SK-N-SH treated with all-trans-retinoic acid at 6 μM for 48 hours (cell line): Measurements from ENCODE around the gene COL6A2.

ENCODE experiments used
- ARNTL ChIP-seq: fragments of 450-650 bp; formaldehyde crosslinking; IDR thresholded peaks from 2 replicates; pipeline ENCODE4 v1.5.0; 2020; ENCODE audit warnings: low read depth, mild to moderate bottlenecking, moderate library complexity, borderline replicate concordance
- BACH2 ChIP-seq: fragments of 250-450 bp; sonication (Bioruptor Pico); IDR thresholded peaks from 2 replicates; pipeline ENCODE4 v1.9.0; 2021; ENCODE audit warnings: mild to moderate bottlenecking, borderline replicate concordance
- GLIS3 ChIP-seq: fragments of 250-450 bp; sonication (Bioruptor Pico); IDR thresholded peaks from 2 replicates; pipeline ENCODE4 v1.5.0; 2020; ENCODE audit warnings: mild to moderate bottlenecking, moderate library complexity
- OSR1 ChIP-seq: fragments of 250-450 bp; sonication (Bioruptor Pico); IDR thresholded peaks from 2 replicates; pipeline ENCODE4 v1.8.0; 2022; ENCODE audit warnings: moderate library complexity, mild to moderate bottlenecking, inconsistent platforms
- PATZ1 ChIP-seq: fragments of 250-450 bp; sonication (Bioruptor Pico); IDR thresholded peaks from 2 replicates; pipeline ENCODE4 v1.8.0; 2020; ENCODE audit warnings: mild to moderate bottlenecking, moderate library complexity, borderline replicate concordance
- ZFP30 ChIP-seq: fragments of 450-650 bp; formaldehyde crosslinking; IDR thresholded peaks from 2 replicates; pipeline ENCODE4 v1.5.0; 2022; ENCODE audit warnings: mild to moderate bottlenecking, moderate library complexity

GRCh38 chr21:46129846-46130651 is 32.1 kb downstream of the COL6A2 start:
- TF ChIP-seq ZFP30 (CRISPR knock-in tag) (no peak), GLIS3 (CRISPR knock-in tag) (no peak), PATZ1 (no peak), ARNTL (no peak), OSR1 (CRISPR knock-in tag) (no peak), BACH2 (no peak)
